Activated CD4-positive, alpha-beta T cell treated with anti-CD3 and anti-CD28 coated beads for 4 hours (primary cell): Measurements from ENCODE around the gene SLC4A1.

ENCODE experiments used
- DNase-seq, 2 donors: peaks; one replicate each; pipeline ENCODE4 v3.0.0-alpha.2; 2020

Gene SLC4A1

DNA sequence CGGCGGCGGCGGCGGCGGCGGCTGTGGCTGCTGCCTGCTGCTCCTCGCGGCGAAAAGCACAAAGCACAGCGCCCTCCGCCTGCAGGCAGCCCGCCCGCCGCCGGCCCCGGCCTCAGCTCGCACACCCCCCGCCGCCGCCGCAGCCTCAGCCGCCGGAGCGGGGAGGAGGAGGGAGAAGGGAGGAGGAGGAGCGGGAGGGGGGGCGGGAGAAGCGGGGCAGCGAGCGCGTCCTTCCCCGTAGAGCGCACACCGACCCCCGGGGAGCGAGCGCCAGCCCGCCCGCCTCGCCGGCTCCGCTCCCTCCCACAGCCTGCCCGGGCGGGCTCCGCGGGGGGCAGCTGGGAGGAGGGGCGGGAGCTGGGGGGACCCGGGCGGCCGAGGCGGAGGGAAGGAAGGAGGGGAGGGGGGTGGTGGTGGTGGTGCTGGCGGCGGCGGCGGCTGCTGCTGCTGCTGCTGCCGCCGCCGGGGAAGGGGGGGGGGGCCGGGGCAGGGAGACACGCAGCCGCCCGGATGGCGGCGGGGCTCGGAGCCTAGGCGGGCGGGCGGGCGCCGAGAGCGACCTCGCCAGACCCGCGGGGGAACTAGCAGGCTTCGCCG, 48.2 kb downstream of the SLC4A1 start, which contains the start of gene UBTF:
TSS of gene UBTF (minus strand) at position 60 of the 597 bp plus-strand sequence. CDS start 1,446 bp downstream, outside the sequence.
- DNase-seq = peak; percentile 68 to 75

DNA sequence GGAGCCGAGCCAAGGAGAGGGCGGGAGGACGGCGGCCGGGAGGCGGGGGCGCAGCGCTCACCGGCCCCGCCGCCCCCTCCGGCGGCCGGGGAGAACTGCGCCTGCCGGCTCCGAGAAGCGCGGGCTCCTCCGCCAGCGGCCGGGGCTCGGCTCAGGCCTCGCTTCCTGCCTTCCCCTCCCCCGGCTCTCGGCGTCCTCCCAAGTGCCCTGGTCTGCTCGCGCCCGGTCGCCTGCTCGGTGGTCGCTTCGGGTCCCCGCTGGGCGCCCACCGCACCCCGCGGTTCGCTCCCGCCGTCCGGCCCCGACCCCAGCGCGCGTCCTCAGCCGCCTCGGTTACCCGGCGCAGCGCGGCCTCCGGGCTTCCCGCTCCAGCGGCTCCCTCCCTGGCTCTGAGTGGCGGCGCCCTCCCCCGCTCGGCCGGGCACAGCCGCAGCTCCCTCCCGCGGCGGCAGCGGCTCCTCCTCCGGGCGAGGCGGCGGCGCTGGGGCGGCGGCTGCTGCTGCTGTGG, 48.8 kb downstream of the SLC4A1 start:
- peak; percentile 62 to 69 for DNase-seq

DNA sequence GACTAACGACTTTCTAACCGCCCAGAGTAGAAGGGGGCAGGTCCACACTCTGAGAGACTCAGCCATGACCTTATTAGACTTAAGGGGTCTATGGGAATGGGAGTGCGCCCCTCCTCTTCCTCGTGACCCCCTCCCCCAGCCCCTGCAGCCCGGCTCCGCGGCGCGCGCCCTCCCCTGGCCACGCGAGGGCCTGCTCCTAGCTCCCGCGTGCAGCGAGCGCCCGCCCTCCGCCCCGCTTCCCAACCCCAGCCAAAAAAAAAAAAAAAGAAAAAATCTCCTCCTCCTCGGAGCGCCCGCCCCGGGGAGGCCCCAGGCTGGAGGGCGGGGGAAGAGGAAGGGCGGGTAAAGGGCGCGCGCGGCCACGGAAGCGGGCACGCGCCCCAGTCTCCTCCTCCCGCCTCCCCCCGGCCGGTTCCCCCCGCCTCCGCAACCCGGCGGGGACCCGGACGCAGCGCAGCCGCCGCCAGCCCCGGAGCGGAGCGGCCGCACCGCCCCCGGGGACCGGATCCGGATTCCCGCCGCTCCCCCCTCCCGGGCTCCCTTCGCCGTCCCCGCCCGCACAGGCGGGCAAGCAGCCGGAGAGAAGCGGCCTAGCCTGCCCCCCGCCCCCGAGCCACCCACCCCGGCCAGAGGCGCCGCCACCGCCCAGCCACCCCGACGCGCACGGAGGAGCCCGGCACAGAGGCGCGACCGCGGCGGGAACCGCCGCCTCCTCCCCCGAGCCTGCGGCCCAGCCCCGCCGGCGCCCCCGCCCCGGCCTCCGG, 49.4 kb downstream of the SLC4A1 start:
- DNase-seq = peak; percentile 86 to 90

DNA sequence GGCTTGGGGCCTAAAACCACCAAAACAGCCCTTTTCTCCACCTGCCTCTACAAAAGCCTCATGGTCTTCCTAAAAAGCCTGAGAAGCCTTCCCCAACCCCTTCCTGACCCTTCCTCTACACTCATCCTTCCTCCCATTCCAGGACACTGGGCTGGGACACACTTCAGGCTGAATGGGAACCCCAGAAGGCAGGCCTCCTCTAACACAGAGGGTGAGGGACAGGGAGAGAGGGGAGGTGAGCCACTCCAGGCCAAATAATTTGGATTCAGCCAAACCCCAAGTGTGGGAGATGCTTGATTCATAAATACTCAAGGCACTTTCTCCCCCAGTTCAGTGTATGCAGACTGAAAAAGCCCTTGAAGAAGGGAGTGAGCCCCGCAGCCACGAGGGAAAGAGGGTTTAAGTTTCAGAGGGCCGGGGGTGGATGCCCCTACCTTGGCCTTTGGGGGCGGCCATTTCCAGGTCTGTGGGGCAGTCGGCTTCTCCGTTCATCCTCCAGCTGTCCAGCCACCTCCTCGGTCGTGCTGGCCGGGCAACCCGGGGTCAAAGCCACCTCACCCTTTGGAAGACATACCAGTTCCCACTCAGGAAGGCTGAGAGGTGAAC, 50.1 kb downstream of the SLC4A1 start:
- DNase-seq = no peak

DNA sequence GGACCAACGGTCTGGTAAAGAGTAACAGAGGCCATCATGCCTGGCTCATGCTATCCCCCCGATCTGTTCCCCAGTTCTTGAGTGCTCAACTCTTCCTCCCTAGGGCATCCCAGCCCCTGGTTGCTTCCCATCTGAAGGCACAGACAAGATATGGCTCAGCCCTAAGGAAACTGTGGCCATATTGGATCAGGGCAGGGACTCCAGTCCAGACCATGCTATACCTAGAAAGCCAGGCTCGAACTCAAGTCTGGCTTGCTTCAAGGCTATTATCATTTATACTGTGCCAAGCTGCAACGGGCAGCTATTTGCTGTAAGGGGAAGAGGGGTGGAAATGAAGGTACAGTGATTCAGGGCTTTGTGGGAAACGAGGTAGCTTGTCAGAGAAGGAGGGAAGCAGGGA, 51.2 kb downstream of the SLC4A1 start:
- DNase-seq = no peak

DNA sequence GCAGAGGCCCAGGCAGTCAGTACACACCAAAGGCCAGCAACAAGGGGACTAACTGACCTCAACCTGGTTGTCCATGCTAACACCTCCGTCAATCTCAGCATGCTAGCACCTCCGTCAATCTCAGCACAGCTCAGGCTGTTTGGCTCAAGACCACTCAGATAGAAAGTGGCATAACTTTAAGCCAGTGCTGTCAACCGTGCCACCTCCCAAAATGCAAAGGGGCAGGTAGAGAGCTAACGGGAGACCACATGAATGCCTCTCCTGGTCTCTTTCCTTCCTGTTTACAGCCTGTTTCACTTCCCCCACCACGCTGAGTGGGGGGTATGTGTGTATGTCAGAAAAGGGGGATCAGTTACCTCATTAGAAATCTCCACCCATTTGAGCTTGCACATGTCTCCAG, 51.8 kb downstream of the SLC4A1 start:
- DNase-seq = no peak

DNA sequence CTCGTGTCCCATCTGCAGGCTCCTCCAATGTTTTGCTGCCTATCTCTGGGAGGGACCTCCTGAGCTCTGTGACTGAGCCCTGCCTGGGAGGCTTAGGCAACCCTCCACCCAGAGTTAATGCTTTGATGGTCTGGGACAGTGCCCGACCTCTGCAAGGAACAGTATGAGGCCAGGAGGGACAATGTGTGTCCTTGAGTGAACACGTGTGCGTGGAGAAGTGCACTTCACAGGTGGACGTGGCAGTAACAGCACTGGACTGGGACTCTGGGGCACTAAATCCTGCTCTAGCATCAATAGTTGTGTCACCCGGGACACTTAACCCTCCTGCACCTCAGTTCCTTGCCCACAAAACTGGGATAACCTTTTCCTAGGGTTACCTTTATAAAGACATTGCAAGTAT, 53.0 kb downstream of the SLC4A1 start:
- DNase-seq = no peak

DNA sequence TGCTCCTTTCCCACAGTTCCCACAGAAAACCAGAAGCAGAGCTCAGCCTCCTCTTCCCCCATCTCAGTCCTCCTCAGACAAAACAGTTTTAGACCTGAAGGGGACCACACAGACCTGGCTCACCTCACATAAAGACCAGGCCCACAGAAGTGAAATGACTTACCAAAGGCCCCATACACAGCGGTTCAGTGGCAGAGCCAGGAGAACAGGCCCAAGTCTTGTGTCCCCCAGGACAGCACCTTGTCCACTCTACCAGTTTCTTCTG, 53.8 kb downstream of the SLC4A1 start:
- no peak for DNase-seq

DNA sequence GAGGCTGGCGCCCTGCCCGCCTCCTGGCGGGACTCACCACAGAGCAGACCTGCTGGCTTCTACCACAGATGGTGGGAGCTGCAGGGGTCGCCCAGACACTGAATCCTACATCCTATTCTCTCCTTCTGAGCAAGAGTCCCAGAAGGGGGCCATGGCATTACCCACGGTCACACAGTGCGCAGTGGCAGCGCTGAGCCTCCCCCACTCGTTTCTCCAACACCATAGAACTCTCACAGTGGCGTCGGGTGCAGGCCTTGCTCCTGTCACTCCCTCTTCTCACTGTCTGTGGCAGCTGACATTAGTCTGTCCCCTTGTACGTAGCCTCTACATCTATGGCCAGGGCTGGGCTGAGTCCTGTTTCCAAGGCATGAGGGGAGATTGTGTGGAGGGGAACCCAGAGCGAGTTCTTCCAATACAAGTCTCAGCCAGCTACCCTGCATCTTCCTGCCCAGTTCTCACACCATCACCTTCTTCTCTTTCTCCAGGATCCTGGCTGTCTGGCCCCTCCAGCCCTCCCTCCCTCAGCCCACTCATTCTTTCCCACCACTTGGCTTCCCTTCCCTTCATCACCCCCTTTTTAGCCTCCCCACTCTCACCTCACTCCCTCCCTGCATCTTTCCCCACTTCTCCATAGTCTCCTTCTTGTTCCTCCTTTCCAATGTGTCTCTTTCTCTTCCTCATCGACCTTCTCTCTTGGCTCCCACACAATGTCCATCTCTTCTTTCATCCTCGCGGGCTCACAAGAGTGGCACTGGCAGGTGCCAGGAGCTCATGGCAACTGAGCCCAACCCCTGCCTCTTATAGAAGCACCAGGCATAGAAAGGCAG, 54.3 kb downstream of the SLC4A1 start:
- DNase-seq = no peak

DNA sequence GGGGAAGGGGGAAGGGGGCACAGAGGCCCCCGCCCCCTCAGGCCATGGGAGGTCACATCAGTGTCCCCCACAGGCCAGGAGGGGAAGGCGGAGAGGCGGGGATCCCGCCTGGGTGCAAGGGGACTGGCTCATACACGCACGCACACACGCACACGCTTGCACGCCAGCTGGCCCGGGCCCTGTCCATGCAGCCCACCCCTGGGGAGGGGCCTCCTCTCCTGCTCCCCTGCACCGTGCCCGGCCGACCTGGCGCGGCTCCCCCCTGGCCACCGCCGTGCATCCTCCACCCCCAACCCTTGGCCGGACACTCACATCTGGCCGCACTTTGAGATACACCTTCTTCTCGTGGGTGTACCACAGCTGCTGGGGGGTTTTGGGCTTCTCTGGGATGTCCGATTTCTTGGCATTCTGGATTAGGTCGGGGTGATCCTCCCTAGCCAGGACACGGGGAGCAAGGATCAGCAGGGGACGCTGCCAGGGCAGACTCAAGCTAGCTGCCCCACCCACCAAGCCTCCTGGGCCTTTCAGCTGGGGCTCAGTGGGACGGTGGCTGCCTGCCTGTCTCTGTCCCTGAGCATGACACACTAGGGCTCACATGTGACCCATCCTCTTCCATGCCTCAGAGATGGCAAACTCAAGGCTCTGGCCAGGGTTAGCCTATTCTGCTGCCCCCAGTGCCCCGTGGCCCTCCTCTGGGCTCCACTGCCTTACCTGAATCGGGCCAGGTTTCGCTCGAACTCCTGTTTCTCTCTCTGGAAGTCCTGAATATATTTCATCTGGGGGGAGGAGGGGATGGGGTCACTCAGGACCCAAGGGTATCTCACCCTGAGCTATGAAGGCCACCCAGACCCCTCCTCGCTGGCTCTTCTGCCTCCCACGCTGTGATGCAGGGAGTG, 55.2 kb downstream of the SLC4A1 start:
- no peak for DNase-seq

DNA sequence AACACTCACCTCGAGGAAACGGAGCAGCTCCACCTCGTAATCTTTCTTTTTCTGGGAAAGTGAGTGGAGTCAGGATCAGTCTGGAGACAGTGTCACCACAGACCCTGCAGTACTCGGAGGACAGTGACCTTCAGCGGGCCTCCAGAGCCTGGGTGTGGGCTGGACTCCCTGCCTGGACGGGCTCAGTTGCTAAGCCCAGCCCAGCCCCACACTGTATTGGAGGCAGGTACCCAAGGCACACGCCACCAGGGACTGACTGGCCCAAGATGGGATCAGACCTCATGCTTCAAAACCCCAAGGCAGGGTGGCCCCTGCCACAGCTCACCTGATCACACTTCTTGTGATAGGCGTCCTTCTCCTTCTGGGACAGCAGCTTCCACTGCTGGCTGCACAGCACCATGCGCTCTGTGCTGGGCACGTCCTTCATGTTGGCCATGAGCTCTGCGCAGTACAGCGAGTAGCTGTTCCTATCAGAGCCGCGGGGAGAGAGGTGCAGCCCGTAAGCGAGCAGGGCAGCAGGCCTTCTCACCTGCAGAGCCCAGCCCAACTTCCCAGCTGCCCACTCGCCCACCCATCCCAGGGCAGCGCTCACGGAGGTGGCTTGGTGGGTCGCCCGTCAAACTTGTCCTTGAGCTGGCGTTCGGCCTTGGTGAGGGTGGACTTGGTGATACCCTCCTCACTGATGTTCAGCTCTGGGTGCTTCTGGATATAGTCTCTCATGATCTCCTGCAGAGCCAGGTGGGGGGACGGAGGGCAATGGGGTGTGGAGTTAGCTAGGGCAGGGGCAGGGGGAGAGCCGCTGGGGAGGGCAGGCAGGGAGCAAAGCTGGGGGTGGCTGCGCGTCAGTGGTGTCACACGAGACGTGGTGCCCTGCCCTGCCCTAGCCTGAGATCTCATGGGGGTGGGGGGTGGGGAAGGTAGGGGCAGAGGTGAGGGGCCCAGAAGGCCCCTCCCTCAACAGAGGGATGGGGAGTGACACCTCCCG, 56.4 kb downstream of the SLC4A1 start:
- DNase-seq = no peak

DNA sequence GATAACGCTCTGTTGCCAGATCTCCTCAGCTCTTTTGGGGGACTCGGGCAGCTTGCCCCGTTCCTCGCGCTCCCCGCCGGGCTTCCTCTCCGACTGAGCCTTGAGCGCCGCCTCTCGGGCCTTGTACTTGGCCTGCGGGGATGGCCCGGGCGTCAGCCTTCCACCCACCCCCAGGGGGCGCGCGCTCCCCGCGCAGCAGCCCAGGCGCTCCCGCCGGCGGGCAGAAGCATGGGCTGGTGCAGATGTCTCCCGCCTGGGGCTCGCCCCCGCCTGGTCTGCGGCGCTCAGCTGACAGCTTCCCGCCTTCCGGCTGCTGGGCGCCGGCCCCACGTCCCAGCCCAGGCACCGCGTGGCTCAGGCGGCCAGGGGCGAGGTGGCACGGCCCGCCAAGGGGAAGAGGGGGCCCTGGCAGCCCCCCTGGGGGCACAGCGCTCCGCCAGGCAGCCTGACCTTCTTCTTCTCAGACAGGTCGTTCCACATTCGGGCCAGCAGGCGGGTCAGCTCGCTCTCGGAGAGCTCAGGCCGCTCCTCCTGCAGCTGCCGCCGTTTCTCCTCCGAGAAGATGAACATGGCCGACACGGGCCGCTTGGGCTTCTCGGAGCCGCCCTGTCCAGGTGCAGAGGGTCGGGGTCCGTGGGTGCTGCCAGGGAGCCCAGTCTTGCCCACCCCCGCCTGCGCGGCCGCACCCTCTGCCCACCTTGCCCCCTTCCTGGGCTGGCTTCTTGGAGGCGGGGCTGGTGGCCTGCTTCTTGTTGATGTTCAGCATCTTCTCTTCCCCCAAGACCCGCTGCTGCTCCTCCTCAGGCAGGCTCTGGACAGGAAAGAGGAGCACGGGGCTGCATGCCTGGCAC, 57.4 kb downstream of the SLC4A1 start:
- DNase-seq = peak; percentile 88

DNA sequence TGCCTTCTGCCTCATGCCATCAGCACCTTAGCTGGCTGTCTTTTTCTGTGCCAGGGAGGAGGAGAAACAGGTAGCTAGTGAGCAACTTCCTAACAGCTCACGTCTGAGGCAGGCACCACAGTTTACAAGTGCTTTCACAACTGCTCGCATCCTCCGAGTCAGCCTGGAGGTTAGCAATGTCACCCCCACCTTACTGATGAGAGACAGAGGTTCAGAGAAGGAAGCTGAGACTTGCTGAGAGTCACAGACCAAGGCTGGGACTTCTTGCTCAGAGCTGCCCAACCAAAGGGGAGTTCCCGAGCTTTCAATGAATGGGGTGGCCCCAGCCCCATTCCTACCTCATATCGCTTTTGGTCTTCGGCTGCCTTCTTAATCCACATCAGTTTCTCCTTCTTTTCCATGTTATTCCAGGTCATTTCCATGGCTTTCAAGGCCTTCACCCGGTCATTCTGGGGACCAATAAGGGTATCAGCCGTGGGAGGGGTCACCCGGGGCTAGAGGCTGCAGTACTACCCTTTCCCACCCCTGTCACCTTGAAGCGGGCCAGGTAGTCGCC, 58.1 kb downstream of the SLC4A1 start:
- DNase-seq = peak in 1 of 2 donors; percentile 26

DNA sequence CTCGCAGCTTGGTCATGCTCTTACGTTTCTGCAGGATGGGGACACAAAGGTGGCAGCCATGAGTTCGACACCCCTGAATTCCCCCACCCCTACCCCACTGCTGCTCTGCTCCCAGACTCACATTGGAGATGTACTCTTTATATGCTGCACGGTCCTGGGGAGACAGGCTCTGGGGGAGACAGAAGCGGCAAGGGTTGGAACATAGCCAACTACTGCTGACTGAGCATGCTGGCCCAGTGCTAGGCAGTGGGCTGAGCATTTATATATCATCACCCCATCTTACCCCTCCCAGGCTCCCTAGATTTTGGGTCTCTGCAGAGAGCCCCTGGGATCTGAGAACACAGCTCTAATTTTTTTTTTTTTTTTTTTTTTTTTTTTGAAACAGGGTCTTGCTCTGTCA, 60.2 kb downstream of the SLC4A1 start:
- no peak for DNase-seq

DNA sequence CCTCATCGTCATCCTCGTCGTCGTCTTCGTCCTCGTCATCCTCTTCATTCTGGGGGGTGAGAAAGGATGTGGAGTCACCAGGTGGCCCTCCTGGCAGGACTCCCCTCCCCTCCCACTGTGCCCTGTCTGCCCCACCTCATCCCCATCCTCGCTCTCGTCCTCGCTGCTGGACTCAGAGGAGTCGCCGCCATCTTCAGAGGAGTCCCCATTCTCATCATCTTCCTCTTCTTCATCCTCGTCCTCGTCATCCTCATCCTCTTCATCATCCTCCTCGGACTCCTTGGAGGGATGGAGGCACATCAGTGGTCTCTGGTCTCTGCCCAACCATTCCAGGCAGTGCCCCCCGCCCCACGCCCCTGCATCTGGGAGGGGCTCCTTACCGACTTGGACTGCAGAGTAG, 60.6 kb downstream of the SLC4A1 start:
- no peak for DNase-seq

DNA sequence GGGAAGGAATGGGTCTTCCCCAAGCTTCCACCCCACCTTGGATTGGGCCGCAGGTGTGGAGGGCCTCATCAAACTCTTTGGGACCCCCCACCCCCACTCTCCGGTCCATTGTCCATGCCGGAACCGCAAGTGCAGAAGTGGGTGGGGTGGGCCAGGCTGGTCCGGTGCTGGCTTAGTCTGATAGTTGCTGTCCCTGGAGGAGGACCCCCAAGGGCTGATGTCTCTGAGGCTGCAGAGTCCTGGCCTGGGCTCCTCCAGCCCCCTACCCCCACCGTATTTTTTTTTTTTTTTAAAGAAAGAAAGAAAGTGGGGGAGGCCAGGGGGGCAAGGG, 61.1 kb downstream of the SLC4A1 start:
- DNase-seq = no peak

DNA sequence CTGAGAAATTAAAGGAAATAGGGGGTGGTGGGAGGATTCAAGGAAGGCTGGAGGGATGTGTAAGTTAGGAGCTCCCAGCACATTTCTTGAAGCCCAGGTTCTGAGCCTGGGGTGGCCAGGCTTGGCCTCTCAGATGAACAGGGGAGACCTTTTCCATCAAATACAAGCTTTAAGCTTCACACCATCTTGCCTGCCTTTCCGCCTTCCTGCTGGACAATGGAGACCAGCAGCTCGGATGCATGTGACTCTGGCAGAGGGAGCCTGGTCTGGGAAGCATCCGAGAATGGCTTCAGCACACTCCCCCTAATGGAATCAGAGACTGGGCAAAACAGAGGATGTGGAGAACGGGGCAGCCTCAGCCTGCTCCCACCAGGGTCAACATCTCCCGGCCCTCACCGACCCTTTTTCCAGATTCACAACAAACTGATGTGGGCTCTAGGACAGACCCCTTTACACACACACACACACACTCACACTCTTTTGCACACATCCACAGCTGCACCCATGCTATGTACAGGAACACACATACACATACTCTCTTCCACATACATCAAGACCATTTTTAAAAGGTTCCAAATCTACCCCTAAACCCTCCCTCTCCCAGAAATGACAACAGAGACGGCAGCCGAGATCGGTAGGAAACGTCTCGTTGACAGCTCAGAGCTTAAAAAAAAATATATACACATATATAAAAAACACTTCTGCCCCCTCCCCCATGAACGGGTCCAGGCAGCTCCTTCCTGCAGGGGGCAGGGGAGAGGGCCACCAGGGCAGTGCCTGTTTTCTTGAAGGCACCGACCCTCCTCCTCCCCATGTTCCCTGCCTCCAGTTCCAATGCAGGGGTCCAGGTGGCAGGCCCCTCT, 61.7 kb downstream of the SLC4A1 start:
- no peak for DNase-seq

DNA sequence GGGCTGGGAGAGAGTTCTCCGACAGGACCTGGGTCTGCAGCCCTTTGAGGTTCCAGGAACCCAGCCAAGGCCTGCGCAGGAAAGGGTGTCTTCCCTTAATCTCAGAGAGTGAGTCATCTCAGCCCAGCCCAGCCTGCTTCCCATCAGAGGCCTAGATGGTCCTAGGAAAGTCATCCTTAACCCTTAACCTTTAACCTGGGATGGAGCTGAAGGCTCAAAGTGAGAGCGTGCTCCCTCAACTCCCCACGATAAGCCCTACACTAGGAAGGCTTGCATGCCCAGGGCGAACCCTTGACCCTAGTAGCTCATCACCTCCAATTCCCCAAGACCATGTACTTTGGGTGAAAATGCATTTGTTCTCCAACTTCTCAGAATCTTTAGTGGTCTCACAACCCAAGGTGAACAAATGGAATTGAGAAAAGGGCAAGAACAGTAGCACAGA, 63.5 kb downstream of the SLC4A1 start:
- no peak for DNase-seq
